Measurements from ENCODE around the gene SLC35C1. TPM values are rescaled to one million over a fixed set of nuclear protein-coding genes. Genes with fewer than 3 reads are reported as not detected.

The SLC35C1 gene
- total RNA-seq, 1 experiment from 2014 or later, result 8.9 TPM

GRCh38 chr11:45812581-45813548, 7.9 kb downstream of the SLC35C1 start:
- Mint-ChIP-seq H3K4me3 (no peak overlapping the region), H3K36me3 (ENCODE audit: insufficient read depth in 1 of 3, low read depth in 3 of 3) (peaks cover 0 to 15% (median 15%) of the 10 kb centered on the region in 3 experiments; a peak in 5 of 7 replicates)
- H4K20me1 ChIP-seq (ENCODE audit: control insufficient read depth, insufficient read depth, insufficient read length), result no peaks in the 10 kb centered on the region

More at GRCh38 chr11:45812581-45813548, 7.9 kb downstream of the SLC35C1 start:
- Histone ChIP-seq H3K23me2 (ENCODE audit: insufficient read length, low read depth, low read length, poor library complexity, severe bottlenecking) (no peaks in the 10 kb centered on the region), H3K4me2 (ENCODE audit: insufficient read depth, insufficient read length, low read length) (no peak overlapping the region), H3K9ac (ENCODE audit: extremely low read depth, insufficient read length, low read length) (no peak overlapping the region), H3K23ac (ENCODE audit: insufficient read length, low read depth, low read length) (no peak overlapping the region), H3K9me3 (ENCODE audit: control insufficient read depth, low read depth, low read length) (no peaks in the 10 kb centered on the region), H2BK15ac (ENCODE audit: low read depth, low read length) (no peak overlapping the region), H4K8ac (replicated peaks; ENCODE audit: insufficient read length, low read depth, low read length) (no peak overlapping the region), H2AFZ (ENCODE audit: low read length) (no peak overlapping the region), H3K27ac (ENCODE audit: insufficient read length, low read depth, low read length) (no peak overlapping the region), H4K91ac (ENCODE audit: insufficient read length, low read depth, low read length) (no peak overlapping the region), H3K14ac (ENCODE audit: insufficient read depth, low read length) (no peak overlapping the region), H2BK5ac (ENCODE audit: insufficient read length, low read length) (no peak overlapping the region), H3K79me1 (ENCODE audit: insufficient read depth, low read depth, low read length, poor library complexity, severe bottlenecking) (no peaks in the 10 kb centered on the region), H2AK5ac (ENCODE audit: insufficient read length, low read length) (no peak overlapping the region), H3K56ac (ENCODE audit: insufficient read length, low read depth, low read length) (no peak overlapping the region), H3K27me3 (ENCODE audit: insufficient read depth, low read length) (no peaks in the 10 kb centered on the region), H3K18ac (ENCODE audit: insufficient read length, low read depth, low read length) (no peak overlapping the region), H2BK20ac (ENCODE audit: low read depth, low read length, poor library complexity, severe bottlenecking) (no peak overlapping the region), H2BK120ac (ENCODE audit: low read depth, low read length, poor library complexity, severe bottlenecking) (no peak overlapping the region), H3T11ph (ENCODE audit: low read length) (no peak overlapping the region), H3K4ac (ENCODE audit: low read depth, low read length) (no peak overlapping the region), H3K79me2 (ENCODE audit: insufficient read depth, low read length) (no peaks in the 10 kb centered on the region), H4K5ac (ENCODE audit: insufficient read length, low read depth, low read length) (no peak overlapping the region), H3K4me1 (ENCODE audit: insufficient read depth, low read length) (no peaks in the 10 kb centered on the region; the same call in 1 of the 2 replicates), H2BK12ac (ENCODE audit: insufficient read length, low read depth, low read length) (no peak overlapping the region)
- H3K27me3 Mint-ChIP-seq (ENCODE audit: low read depth), result no peaks in the 10 kb centered on the region; the same call in 1 of the 2 replicates
- no peak for TF ChIP-seq CTCF (conservative IDR thresholded peaks at IDR 0.05)
- no CpG with 5 or more reads among the region's 7 CpGs for WGBS (ENCODE audit: extremely low coverage, insufficient read length, low lambda C conversion rate)
- H3K9me3 Mint-ChIP-seq, result no peaks in the 10 kb centered on the region
- no peak for DNase-seq
- H3K4me1 Mint-ChIP-seq, result peaks cover 20 to 36% of the 10 kb centered on the region in 2 experiments
- peak overlapping the region in 2 of 3 experiments; percentile 28 to 40; a peak in 2 of 7 replicates for H3K27ac Mint-ChIP-seq

All from H9 (cell line).